Activated CD4-positive, alpha-beta T cell treated with anti-CD3 and anti-CD28 coated beads for 36 hours (primary cell): ENCODE data around the gene NAPA. TPM values are rescaled to one million over a fixed set of nuclear protein-coding genes. Genes with fewer than 3 reads are reported as not detected.
"Not testable (repeated sequence)": the region's sequence is repeated elsewhere in the genome, so short reads cannot be mapped to it uniquely, and the experiment has no call there.

Source experiments
- ATAC-seq: fragments of 200-7000 bp; cut with Tn5 transposase; one replicate; pipeline ENCODE4 v1.10.0; 2021; ENCODE audit warnings: mild to moderate bottlenecking, moderate library complexity
- CTCF ChIA-PET: fragments of 350-600 bp; sonication (Branson Sonifier 250); formaldehyde crosslinking; loops from one replicate; lab custom pipeline; 2021; ENCODE audit warnings: antibody characterized with exemption; lab: Charles Lee
- POLR2A ChIA-PET: fragments of 350-600 bp; sonication (Branson Sonifier 250); formaldehyde crosslinking; loops from one replicate; lab custom pipeline; 2021; ENCODE audit warnings: antibody characterized with exemption, inconsistent platforms; lab: Charles Lee
- DNase-seq: peaks from one replicate; pipeline ENCODE4 v3.0.0-alpha.2; 2020
- H3K27ac Mint-ChIP-seq: one replicate; pipeline ENCODE4 v1.8.0; 2021; ENCODE audit warnings: mixed read lengths
- H3K27me3 Mint-ChIP-seq: one replicate; pipeline ENCODE4 v1.8.0; 2021; ENCODE audit warnings: mixed read lengths
- H3K36me3 Mint-ChIP-seq: one replicate; pipeline ENCODE4 v1.8.0; 2021; ENCODE audit warnings: low read depth, mixed read lengths
- H3K4me1 Mint-ChIP-seq: one replicate; pipeline ENCODE4 v1.8.0; 2021; ENCODE audit warnings: mixed read lengths
- H3K4me3 Mint-ChIP-seq: one replicate; pipeline ENCODE4 v1.8.0; 2021; ENCODE audit warnings: mild to moderate bottlenecking, moderate library complexity, mixed read lengths
- H3K9me3 Mint-ChIP-seq: one replicate; pipeline ENCODE4 v1.8.0; 2021; ENCODE audit warnings: low read depth, mixed read lengths
- intact Hi-C, 2 experiments: fragments of 100-400 bp; cut with DNase I in 1 of 2; cut with micrococcal nuclease in 1 of 2; formaldehyde crosslinking; loops; one replicate each; pipeline versions ENCODE4 v1.14.2 to v1.15.1; 2022 to 2024; cut with DNase I, micrococcal nuclease
- total RNA-seq, 2 experiments: library from RNA; stranded (reverse); gene quantifications; one replicate each; pipeline ENCODE4 v1.2.3, GENCODE V29; 2021

Gene NAPA
- total RNA-seq, 2 experiments from 2014 or later, result 54.2 to 68.8 TPM

DNA sequence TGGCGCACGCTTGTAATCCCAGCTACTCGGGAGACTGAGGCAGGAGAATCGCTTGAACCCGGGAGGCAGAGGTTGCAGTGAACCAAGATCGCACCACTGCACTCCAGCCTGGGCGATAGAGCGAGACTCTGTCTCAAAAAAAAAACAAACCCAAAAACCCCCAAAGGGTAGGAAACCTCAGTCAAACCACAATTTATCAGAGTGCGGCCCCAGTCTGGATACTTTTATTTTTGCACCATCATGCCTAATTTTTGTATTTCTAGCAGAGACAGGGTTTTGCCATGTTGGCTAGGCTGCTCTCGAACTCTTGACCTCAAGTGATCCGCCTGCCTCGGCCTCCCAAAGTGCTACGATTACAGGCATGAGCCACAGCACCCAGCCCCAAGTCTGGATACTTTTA is 28.6 kb downstream of the NAPA start:
- POLR2A ChIA-PET, H3K27ac Mint-ChIP-seq, H3K27me3 Mint-ChIP-seq, ATAC-seq, H3K9me3 Mint-ChIP-seq, H3K4me3 Mint-ChIP-seq, DNase-seq: not testable (repeated sequence)
- H3K4me1 Mint-ChIP-seq, result peaks cover 27% of the 10 kb centered on the region
- intact Hi-C loops, result loop anchor here in 1 of 2 experiments (10.0 kb wide), 1 partner anchor 1601 kb away; the partner anchor contains the start of gene IRF2BP1
- peaks cover 17% of the 10 kb centered on the region for H3K36me3 Mint-ChIP-seq
- CTCF ChIA-PET, result interaction anchor here (0.6 to 3.1 kb wide), 3 partner anchors 29 to 302 kb away, joined by 3 to 14 read pairs (median 3); partner anchors contain the start of gene NAPA

DNA sequence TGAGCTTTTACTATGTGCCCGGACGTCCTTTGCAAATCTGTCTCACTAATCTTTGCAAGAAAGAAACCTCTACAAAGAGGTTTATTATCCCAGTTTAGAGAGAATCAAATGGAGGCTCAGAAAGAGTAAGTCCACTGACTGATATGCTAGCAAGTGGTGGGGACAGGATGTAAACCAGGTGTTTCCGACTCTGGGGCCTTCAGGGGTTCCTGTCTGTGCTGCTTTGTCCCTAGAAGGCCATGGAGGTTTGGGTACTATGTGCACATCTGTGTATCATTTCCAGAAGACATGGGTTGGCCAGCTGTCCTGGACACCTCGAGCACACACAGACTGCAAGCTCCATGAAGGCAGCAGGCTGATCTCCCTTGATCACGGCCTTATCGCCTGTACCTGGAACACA is 29.7 kb downstream of the NAPA start:
- DNase-seq (peak; percentile 37), ATAC-seq (no peak)
- peak overlapping the region; percentile 92 for H3K4me3 Mint-ChIP-seq
- no peaks in the 10 kb centered on the region for H3K9me3 Mint-ChIP-seq
- H3K27me3 Mint-ChIP-seq, result no peaks in the 10 kb centered on the region
- peaks cover 27% of the 10 kb centered on the region for H3K4me1 Mint-ChIP-seq
- POLR2A ChIA-PET, result interaction anchor here (1.1 kb wide), 1 partner anchor 24 kb away, joined by 3 read pairs; no protein-coding TSS in a partner anchor
- CTCF ChIA-PET, result interaction anchor here (0.7 to 3.2 kb wide), 6 partner anchors 10 to 57 kb away, joined by 3 to 14 read pairs (median 12); partner anchors contain the start of gene NAPA
- peak overlapping the region; percentile 98 for H3K27ac Mint-ChIP-seq
- intact Hi-C loops, result loop anchor here (2.0 to 10.0 kb wide), 4 partner anchors 56 to 1600 kb away; partner anchors contain the start of genes DHX34 (in 1 of the 2), IRF2BP1 (in 1 of the 2) and ZC3H4 (in 1 of the 2)
- H3K36me3 Mint-ChIP-seq, result peaks cover 18% of the 10 kb centered on the region

GRCh38 chr19:47483800-47484690 is 30.8 kb downstream of the NAPA start, which contains the start of gene KPTN:
Gene KPTN (minus strand): TSS chr19:47484219. CDS start chr19:47484160, 59 bp downstream.
- POLR2A ChIA-PET, result interaction anchor here (0.6 to 1.6 kb wide), 4 partner anchors 15 to 276 kb away, joined by 3 to 9 read pairs (median 4); no protein-coding TSS in a partner anchor

DNA sequence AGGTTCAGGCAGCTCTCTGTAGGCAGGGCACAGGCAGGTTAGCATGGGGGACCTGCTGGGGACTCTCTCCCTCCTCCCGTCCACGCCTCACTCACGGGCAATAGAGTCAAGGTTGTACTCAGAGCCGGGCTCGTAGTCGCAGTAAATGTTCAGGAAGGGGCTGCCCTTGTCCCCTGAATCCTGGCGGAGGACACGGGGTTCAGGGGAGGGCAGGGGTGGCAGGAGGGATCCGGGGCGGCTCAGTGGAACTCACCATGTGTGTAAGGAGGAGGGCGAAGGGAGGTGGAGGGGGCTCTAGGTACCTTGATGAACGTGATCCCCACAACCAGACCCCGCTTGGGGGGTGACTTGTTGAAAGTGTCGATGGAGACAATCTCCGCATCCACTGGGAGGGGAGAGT is 31.7 kb downstream of the NAPA start:
- no peak overlapping the region for H3K27ac Mint-ChIP-seq
- H3K4me1 Mint-ChIP-seq, result peaks cover 27% of the 10 kb centered on the region
- H3K9me3 Mint-ChIP-seq, result no peaks in the 10 kb centered on the region
- ChIA-PET CTCF (interaction anchor here (0.7 to 3.2 kb wide), 14 partner anchors 9 to 1178 kb away, joined by 3 to 14 read pairs (median 5); partner anchors contain the start of genes DHX34 and NAPA), POLR2A (interaction anchor here (0.6 to 1.6 kb wide), 2 partner anchors 117 to 277 kb away, joined by 4 to 9 read pairs; no protein-coding TSS in a partner anchor)
- no peaks in the 10 kb centered on the region for H3K27me3 Mint-ChIP-seq
- H3K36me3 Mint-ChIP-seq, result peaks cover 15% of the 10 kb centered on the region
- no peak for DNase-seq
- ATAC-seq, result no peak
- H3K4me3 Mint-ChIP-seq, result peak overlapping the region; percentile 92
- intact Hi-C loops, result loop anchor here (1.0 to 10.0 kb wide), 5 partner anchors 11 to 1598 kb away; partner anchors contain the start of genes ARHGAP35 (in 1 of the 2) and IRF2BP1 (in 1 of the 2)

More at GRCh38 chr19:47483800-47484690, 30.8 kb downstream of the NAPA start, which contains the start of gene KPTN:
- ATAC-seq (peak; percentile 90), DNase-seq (peak; percentile 95)
- intact Hi-C loops, result loop anchor here (1.0 to 10.0 kb wide), 16 partner anchors 12 to 1599 kb away; partner anchors contain the start of genes NAPA (in 2 of the 2), ARHGAP35 (in 1 of the 2), DHX34 (in 1 of the 2) and INAFM1 (in 1 of the 2)
- no peaks in the 10 kb centered on the region for H3K9me3 Mint-ChIP-seq
- H3K36me3 Mint-ChIP-seq, result peaks cover 15% of the 10 kb centered on the region
- peaks cover 27% of the 10 kb centered on the region for H3K4me1 Mint-ChIP-seq
- peak within 1 kb of the TSS; percentile 98 for H3K27ac Mint-ChIP-seq
- H3K27me3 Mint-ChIP-seq, result no peaks in the 10 kb centered on the region
- CTCF ChIA-PET, result interaction anchor here (0.6 to 3.2 kb wide), 22 partner anchors 9 to 1178 kb away, joined by 3 to 14 read pairs (median 5); partner anchors contain the start of genes DHX34 and NAPA
- peak within 1 kb of the TSS; percentile 92 for H3K4me3 Mint-ChIP-seq

GRCh38 chr19:47481460-47482052 is 33.3 kb downstream of the NAPA start:
- no peaks in the 10 kb centered on the region for H3K27me3 Mint-ChIP-seq
- H3K4me1 Mint-ChIP-seq, result peaks cover 17% of the 10 kb centered on the region
- H3K27ac Mint-ChIP-seq, result no peak overlapping the region
- intact Hi-C loops, result loop anchor here (5.0 to 10.0 kb wide), 4 partner anchors 34 to 1597 kb away; partner anchors contain the start of genes ARHGAP35 (in 1 of the 2) and IRF2BP1 (in 1 of the 2)
- CTCF ChIA-PET, result interaction anchor here (0.8 kb wide), 1 partner anchor 26 kb away, joined by 5 read pairs; no protein-coding TSS in a partner anchor
- ATAC-seq (no peak), DNase-seq (no peak)
- POLR2A ChIA-PET, result no interaction called here
- H3K9me3 Mint-ChIP-seq, result no peaks in the 10 kb centered on the region
- H3K36me3 Mint-ChIP-seq, result peaks cover 11% of the 10 kb centered on the region
- no peak overlapping the region for H3K4me3 Mint-ChIP-seq

- no peak for ATAC-seq
- Mint-ChIP-seq H3K9me3 (no peaks in the 10 kb centered on the region), H3K4me3 (no peak overlapping the region), H3K27ac (no peak overlapping the region), H3K4me1 (peaks cover 14% of the 10 kb centered on the region), H3K36me3 (peaks cover 8% of the 10 kb centered on the region), H3K27me3 (no peaks in the 10 kb centered on the region)
- intact Hi-C loops, result loop anchor here (5.0 to 10.0 kb wide), 4 partner anchors 33 to 1596 kb away; partner anchors contain the start of genes ARHGAP35 (in 1 of the 2) and IRF2BP1 (in 1 of the 2)
- ChIA-PET POLR2A (no interaction called here), CTCF (interaction anchor here (0.8 kb wide), 1 partner anchor 27 kb away, joined by 5 read pairs; no protein-coding TSS in a partner anchor)
- DNase-seq, result no peak
Observed at GRCh38 chr19:47480658-47481057, 34.2 kb downstream of the NAPA start.

DNA sequence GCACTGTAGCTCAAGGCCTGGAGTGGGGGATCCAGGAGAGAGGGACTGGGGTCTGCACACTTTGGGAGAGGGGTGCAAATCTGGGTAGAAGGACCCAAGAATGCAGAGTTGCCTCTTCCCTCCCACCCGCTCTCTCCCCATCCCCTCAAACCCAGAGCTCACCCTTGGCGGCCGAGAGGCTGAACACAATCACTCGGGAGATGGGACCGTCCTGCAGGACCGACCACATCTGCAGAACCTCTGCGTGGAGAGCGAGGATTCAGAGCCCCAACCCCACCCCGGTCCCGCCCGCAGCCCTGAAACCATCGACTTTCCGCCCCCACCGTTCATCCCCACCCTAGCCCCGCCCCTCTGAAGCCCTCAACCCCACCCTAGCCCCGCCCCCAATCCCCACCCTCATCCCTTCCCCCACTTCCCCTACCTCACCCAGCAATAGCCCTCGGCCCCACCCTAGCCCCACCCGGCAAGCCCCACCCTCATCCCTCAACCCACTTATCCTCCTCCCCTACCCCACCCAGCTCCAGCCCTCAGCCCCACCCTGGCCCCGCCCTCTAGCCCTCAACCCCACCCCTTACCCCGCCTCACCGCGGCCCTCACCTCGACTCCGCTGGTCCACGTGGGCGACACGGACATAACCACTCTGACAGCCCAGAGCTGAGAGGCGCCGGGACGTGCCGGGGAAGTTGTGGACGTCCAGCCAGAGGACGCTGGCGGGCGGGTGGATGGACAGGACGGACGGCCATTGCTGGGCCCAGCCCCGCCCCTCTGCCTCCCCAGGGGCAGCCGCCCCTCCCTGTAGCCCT is 35.0 kb downstream of the NAPA start:
- no peak overlapping the region for H3K4me3 Mint-ChIP-seq
- no peaks in the 10 kb centered on the region for H3K27me3 Mint-ChIP-seq
- H3K27ac Mint-ChIP-seq, result no peak overlapping the region
- peaks cover 6% of the 10 kb centered on the region for H3K4me1 Mint-ChIP-seq
- ATAC-seq (no peak), DNase-seq (no peak)
- CTCF ChIA-PET, result interaction anchor here (1.3 kb wide), 1 partner anchor 47 kb away, joined by 3 read pairs; no protein-coding TSS in a partner anchor
- POLR2A ChIA-PET, result no interaction called here
- H3K9me3 Mint-ChIP-seq, result no peaks in the 10 kb centered on the region
- intact Hi-C loops, result loop anchor here (5.0 to 10.0 kb wide), 4 partner anchors 33 to 1595 kb away; partner anchors contain the start of genes ARHGAP35 (in 1 of the 2) and IRF2BP1 (in 1 of the 2)
- H3K36me3 Mint-ChIP-seq, result peaks cover 2% of the 10 kb centered on the region

DNA sequence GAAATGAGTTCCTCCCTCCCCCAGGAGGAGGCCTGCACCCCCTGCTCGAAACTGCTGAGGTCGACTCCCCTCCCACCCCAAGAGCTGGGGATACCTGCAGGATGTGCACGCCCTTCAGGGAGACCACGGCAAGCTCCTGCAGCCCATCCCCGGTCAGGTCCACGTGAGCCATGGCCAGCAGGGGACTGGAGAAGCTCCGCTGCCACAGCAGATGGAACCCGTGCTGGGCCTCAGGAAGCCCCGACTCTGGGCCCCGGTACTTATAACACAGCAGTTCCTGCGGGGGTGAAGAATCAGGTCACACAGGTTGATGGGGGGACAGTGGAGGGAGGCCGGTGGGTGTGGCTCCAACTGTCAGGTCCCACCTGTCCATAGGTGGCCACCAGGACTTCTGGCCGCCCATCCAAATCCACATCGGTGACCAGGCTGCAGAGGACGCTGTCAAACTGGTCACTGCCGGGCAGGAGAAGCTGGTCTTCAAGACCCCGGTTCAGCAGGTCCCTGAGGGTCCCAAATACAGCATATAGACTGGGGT is 38.4 kb downstream of the NAPA start:
- H3K4me3 Mint-ChIP-seq, result no peak overlapping the region
- peaks cover 3% of the 10 kb centered on the region for H3K4me1 Mint-ChIP-seq
- H3K27ac Mint-ChIP-seq, result no peak overlapping the region
- no peaks in the 10 kb centered on the region for H3K9me3 Mint-ChIP-seq
- peaks cover 1% of the 10 kb centered on the region for H3K36me3 Mint-ChIP-seq
- no peak for DNase-seq
- ChIA-PET CTCF (interaction anchor here (0.6 to 0.7 kb wide), 2 partner anchors 202 to 299 kb away, joined by 3 read pairs; no protein-coding TSS in a partner anchor), POLR2A (no interaction called here)
- H3K27me3 Mint-ChIP-seq, result peaks cover 10% of the 10 kb centered on the region
- no peak for ATAC-seq
- intact Hi-C loops, result no loop called here

- peaks cover 19% of the 10 kb centered on the region for H3K27me3 Mint-ChIP-seq
- no peak overlapping the region for H3K4me3 Mint-ChIP-seq
- DNase-seq (no peak), ATAC-seq (no peak)
- H3K4me1 Mint-ChIP-seq, result peaks cover 10% of the 10 kb centered on the region
- intact Hi-C loops, result no loop called here
- no peaks in the 10 kb centered on the region for H3K9me3 Mint-ChIP-seq
- ChIA-PET POLR2A (no interaction called here), CTCF (interaction anchor here (0.5 to 0.6 kb wide), 2 partner anchors 60 to 727 kb away, joined by 3 read pairs; no protein-coding TSS in a partner anchor)
- peaks cover under 1% of the 10 kb centered on the region for H3K36me3 Mint-ChIP-seq
- no peak overlapping the region for H3K27ac Mint-ChIP-seq
Observed at GRCh38 chr19:47475465-47475864, 39.4 kb downstream of the NAPA start.
